Cardiac muscle cell (in vitro differentiated cells and primary cell): ENCODE data around the gene TNRC6B. TPM values are rescaled to one million over a fixed set of nuclear protein-coding genes. Genes with fewer than 3 reads are reported as not detected.

Experiments
- DNase-seq, 2 donors: peaks; one replicate each; pipeline versions ENCODE4 v3.0.0 to v3.0.0-alpha.2; 2010 to 2017; ENCODE audit warnings: low read depth in 1 of 2, low spot score in 1 of 2
- H3K27ac ChIP-seq: fragments of 200-600 bp; sonication (generic); 2 replicates; pipeline ENCODE4 v1.5.1; 2016
- H3K27me3 ChIP-seq: fragments of 200-600 bp; sonication (generic); 2 replicates; pipeline ENCODE4 v1.6.0; 2016; ENCODE audit warnings: control low read depth
- H3K36me3 ChIP-seq: fragments of 200-600 bp; sonication (generic); 2 replicates; pipeline ENCODE4 v1.5.1; 2016; ENCODE audit warnings: control low read depth
- H3K4me1 ChIP-seq: fragments of 200-600 bp; sonication (generic); 2 replicates; pipeline ENCODE4 v1.8.1; 2017; ENCODE audit warnings: low read depth, mild to moderate bottlenecking, mixed run types
- H3K4me3 ChIP-seq: fragments of 200-600 bp; sonication (generic); 2 replicates; pipeline ENCODE4 v1.5.1; 2016; ENCODE audit warnings: mild to moderate bottlenecking
- H3K9me3 ChIP-seq: fragments of 200-600 bp; sonication (generic); 2 replicates; pipeline ENCODE4 v1.5.1; 2017; ENCODE audit warnings: low read depth, mild to moderate bottlenecking, control low read depth
- CTCF ChIP-seq: IDR thresholded peaks from 2 replicates; pipeline ENCODE4 v1.5.1; 2012; ENCODE audit warnings: low read depth, mild to moderate bottlenecking, low read length
- polyA plus RNA-seq: library from polyadenylated mRNA; unstranded; fragments of >200 nt; fragmentation: Nextera tagmentation; extraction: Ambion mirVana; gene quantifications from 2 replicates; pipeline ENCODE4 v1.2.1, GENCODE V29; 2016
- total RNA-seq: library from RNA; depleted of rRNA; stranded (reverse); fragments of >200 nt; gene quantifications from 2 replicates; pipeline ENCODE4 v1.2.3, GENCODE V29; 2016

Gene TNRC6B
- total and polyA plus RNA-seq, 2 experiments from 2014 or later = 50.2 to 61.1 TPM

GRCh38 chr22:40211476-40212054 is 33.8 kb downstream of the TNRC6B start:
- peak overlapping the region; percentile 67 for H3K27ac ChIP-seq
- H3K4me1 ChIP-seq = peaks cover 15% of the 10 kb centered on the region
- no peaks in the 10 kb centered on the region for H3K27me3 ChIP-seq

GRCh38 chr22:40212121-40212520 is 34.4 kb downstream of the TNRC6B start:
- no peak overlapping the region for H3K4me3 ChIP-seq
- no peaks in the 10 kb centered on the region for H3K9me3 ChIP-seq
- H3K27ac ChIP-seq = peak overlapping the region; percentile 67
- no peaks in the 10 kb centered on the region for H3K27me3 ChIP-seq
- H3K36me3 ChIP-seq = no peaks in the 10 kb centered on the region
- TF ChIP-seq CTCF = no peak
- DNase-seq = peak; percentile 27 to 32
- peaks cover 15% of the 10 kb centered on the region for H3K4me1 ChIP-seq

More at GRCh38 chr22:40211476-40212054, 33.8 kb downstream of the TNRC6B start:
- Histone ChIP-seq H3K9me3 (no peaks in the 10 kb centered on the region), H3K36me3 (no peaks in the 10 kb centered on the region), H3K4me3 (no peak overlapping the region)
- no peak for TF ChIP-seq CTCF
- no peak for DNase-seq

- H3K36me3 ChIP-seq = no peaks in the 10 kb centered on the region
- peaks cover 16% of the 10 kb centered on the region for H3K4me1 ChIP-seq
- no peaks in the 10 kb centered on the region for H3K27me3 ChIP-seq
- no peak for TF ChIP-seq CTCF
- H3K4me3 ChIP-seq = no peak overlapping the region
- no peak overlapping the region for H3K27ac ChIP-seq
- no peaks in the 10 kb centered on the region for H3K9me3 ChIP-seq
- DNase-seq = no peak
Observed at GRCh38 chr22:40213478-40213877, 35.8 kb downstream of the TNRC6B start.

GRCh38 chr22:40215266-40215665 is 37.5 kb downstream of the TNRC6B start:
- H3K9me3 ChIP-seq = no peaks in the 10 kb centered on the region
- no peak overlapping the region for H3K4me3 ChIP-seq
- H3K4me1 ChIP-seq = peaks cover 19% of the 10 kb centered on the region
- no peak for TF ChIP-seq CTCF
- H3K27ac ChIP-seq = no peak overlapping the region
- H3K27me3 ChIP-seq = no peaks in the 10 kb centered on the region
- no peak for DNase-seq
- no peaks in the 10 kb centered on the region for H3K36me3 ChIP-seq

- no peaks in the 10 kb centered on the region for H3K36me3 ChIP-seq
- DNase-seq = no peak
- no peaks in the 10 kb centered on the region for H3K9me3 ChIP-seq
- peaks cover 27% of the 10 kb centered on the region for H3K4me1 ChIP-seq
- no peaks in the 10 kb centered on the region for H3K27me3 ChIP-seq
- no peak overlapping the region for H3K27ac ChIP-seq
- no peak overlapping the region for H3K4me3 ChIP-seq
- no peak for TF ChIP-seq CTCF
Observed at GRCh38 chr22:40216041-40216756, 38.5 kb downstream of the TNRC6B start.
